Activated CD8-positive, alpha-beta memory T cell treated with anti-CD3 and anti-CD28 coated beads for 36 hours (primary cell): ENCODE measurements around the gene SYT9. TPM values are rescaled to one million over a fixed set of nuclear protein-coding genes. Genes with fewer than 3 reads are reported as not detected.
"Not testable (repeated sequence)": the region's sequence is repeated elsewhere in the genome, so short reads cannot be mapped to it uniquely, and the experiment has no call there.

Experiments used
- CTCF ChIA-PET: fragments of 350-600 bp; sonication (Branson Sonifier 250); formaldehyde crosslinking; loops from one replicate; lab custom pipeline; 2021; ENCODE audit warnings: antibody characterized with exemption; lab: Charles Lee
- POLR2A ChIA-PET: fragments of 350-600 bp; sonication (Branson Sonifier 250); formaldehyde crosslinking; loops from one replicate; lab custom pipeline; 2021; ENCODE audit warnings: antibody characterized with exemption; lab: Charles Lee
- total RNA-seq, 2 experiments: library from RNA; stranded (reverse); gene quantifications; one replicate each; pipeline ENCODE4 v1.2.3, GENCODE V29; 2021

Gene SYT9
- total RNA-seq, 2 experiments from 2014 or later: not detected

DNA sequence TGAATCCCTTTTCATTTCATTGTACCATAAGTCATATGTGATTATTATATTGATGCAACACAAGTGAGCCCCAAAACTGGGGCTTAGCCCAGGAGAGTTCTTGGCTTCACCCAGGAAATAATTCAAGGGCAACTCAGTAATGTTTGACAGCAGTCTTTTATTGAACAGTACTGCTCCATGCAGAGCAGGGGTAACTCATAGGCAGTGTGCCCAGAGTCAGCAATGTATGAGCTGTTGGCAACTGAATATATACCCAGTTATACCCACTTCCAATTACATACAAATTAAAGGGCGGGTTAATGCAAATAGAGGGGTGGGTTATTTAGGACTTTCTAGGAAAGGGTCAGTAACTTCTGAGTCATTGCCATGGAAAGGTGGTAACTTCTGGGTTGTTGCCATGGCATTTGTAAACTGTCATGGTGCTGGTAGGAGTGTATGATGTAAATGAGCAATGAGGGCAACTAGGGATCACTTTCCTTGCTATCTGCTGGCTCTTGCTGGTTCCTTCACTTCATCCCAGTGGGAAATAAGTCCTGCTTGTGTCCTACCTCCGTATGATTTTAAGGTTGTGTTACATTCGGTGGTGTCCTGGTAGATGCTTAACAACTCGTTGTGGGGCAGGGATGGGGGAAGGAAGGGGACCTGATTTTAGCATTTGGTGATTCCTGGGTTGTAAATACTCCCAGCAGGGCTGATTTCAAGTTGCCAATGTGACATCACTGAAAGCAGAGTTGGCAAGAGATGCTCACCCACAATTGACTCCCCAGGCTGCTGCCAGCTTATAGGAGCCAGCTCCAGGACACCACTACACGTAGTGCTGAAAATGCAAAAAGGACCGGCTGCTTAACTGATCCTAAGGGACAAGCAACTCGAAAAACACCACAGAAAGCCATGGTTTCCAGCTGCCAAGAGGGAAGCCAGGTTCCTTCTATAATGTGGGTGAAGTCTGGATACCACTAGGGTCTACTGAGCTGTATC is 70.1 kb downstream of the SYT9 start:
- POLR2A ChIA-PET: no interaction called here

DNA sequence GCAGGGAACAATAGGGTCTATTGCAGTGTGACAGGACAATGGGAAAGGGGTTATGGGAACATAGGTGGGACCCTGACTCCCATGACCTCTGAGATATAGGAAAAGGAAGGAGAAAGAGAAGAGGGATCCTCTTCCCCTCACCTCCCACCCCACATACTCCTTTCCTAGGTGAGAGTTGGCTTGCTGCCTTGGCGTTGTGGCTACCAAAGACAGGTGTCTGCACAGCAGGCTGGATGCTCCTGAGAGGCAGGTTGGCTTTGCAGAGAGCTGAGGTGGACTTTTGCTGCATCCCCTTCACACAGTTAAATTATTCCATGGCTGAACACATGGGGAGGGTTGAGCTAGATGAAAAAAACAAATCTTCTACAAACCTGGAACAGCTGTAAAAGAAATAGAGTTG is 80.7 kb downstream of the SYT9 start:
- ChIA-PET CTCF (no interaction called here), POLR2A (no interaction called here)

More for the DNA sequence above, 70.1 kb downstream of the SYT9 start:
- CTCF ChIA-PET: no interaction called here

DNA sequence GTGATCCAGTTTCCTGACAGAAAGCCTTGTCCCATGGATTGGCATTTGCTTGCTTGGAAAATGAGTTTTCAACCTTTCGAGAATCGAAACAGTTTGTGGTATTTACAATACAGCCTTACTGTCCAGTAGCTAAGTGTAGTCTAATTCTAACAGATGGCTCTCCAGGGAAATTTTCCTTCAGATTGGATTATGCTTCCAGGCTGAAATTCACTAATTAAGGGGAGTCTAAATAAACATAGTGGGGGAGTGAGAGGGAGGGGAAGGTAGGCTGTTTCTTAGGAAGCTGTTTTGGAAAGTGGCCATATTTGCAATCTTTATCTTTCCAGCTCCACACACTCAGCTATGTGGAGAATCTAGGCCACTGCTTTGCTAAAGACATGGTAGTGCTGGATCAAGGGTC is 81.3 kb downstream of the SYT9 start:
- POLR2A ChIA-PET: no interaction called here

DNA sequence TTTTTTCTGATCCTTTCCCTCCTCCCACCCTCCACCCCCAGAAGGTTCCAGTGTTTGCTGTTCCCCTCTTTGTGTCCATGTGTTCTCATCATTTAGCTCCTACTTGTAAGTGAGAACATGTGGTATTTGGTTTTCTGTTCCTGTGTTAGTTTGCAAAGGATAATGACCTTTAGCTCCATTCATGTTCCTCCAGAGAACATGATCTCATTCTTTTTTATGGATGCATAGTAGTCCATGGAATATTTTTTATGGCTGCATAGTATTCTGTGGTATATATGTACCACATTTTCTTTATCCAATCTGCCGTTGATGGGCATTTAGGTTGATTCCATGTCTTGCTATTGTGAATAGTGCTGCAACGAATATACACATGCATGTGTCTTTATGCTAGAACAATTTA is 83.7 kb downstream of the SYT9 start:
- CTCF ChIA-PET, POLR2A ChIA-PET: not testable (repeated sequence)

More for the DNA sequence above, 81.3 kb downstream of the SYT9 start:
- CTCF ChIA-PET: no interaction called here

- ChIA-PET POLR2A (no interaction called here), CTCF (no interaction called here)
These were observed 89.8 kb downstream of the SYT9 start for GRCh38 chr11:7341551-7341950.

DNA sequence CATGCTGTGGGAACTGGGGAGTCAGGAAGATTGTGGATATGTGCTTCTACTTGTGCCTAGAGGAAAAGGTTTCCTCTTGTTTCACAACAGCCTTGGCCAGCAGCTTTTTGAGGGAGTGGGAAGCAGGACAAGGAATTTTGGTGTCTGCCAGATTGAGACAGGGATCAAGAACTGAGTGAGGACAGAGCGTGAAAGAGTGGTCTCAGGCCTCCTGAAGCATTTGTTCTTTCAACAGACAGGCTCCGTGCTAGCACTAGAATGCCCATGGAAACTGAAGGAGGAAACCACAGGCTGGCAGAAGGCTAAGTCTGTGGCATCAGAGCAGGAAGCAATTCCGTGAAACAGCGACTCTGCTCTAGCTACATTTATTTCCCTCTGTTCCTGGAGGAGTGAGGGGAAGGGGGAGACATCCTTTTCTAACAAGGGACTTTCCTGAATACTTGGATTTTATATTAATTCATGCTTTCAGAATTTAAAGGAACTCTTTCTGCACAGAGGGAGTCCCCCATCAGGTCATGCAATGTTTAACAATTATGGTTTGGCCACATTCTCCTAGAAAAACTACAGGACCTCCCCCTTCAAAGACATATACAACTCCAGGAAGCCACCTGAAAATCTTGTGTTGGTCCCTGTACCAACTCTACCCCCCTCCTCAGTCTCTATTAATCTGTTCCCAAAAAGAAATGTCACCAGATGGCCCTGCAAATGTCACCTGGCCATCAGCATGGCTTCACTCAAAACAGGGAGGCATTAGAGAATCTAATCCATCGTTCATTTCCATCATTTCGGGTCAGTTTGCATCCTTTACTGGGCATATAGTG is 96.1 kb downstream of the SYT9 start:
- ChIA-PET CTCF (no interaction called here), POLR2A (interaction anchor here (0.6 kb wide), 1 partner anchor 22 kb away, joined by 5 read pairs; no protein-coding TSS in a partner anchor)

DNA sequence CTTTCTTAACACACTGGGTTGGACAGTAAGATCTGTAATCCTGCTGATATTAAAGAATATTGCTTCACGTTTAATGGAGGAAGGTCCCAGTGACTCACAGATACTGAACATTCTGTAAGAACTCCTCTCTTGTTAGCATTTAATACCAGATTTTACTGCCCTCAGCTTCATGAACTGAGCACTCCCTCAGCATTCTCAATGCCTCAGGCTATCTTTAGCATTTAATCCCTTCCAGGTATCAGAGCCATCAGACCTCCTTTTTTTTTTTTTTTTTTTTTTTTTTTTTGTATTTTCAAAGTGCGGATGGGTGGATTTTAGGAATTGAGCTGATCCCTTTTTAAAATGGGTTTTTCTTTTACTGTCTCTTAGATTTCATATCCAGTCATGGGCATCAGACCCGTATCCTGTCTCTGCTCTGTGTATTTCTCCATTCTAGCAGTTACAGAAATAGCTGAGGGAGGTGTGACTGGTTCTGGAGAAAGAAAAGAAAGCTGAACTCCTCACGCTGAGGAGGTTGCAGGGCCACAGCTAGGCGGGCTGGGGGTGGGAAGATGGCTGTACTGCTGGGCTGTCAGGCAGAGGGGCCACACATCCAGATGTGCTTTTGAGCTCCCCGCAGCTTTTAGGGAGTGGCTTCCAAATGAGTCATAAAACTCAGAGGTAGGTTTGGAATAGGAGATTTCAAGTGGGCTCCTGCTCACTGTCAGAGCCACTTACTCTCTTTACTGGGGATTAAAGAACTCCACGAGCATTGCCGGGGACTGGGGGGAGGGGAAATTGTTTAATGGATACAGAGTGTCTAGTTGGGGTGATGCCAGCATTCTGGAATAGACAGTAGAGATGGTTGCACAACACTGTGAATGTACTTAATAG is 97.0 kb downstream of the SYT9 start:
- POLR2A ChIA-PET: interaction anchor here (0.6 kb wide), 1 partner anchor 21 kb away, joined by 5 read pairs; no protein-coding TSS in a partner anchor
- CTCF ChIA-PET: no interaction called here

DNA sequence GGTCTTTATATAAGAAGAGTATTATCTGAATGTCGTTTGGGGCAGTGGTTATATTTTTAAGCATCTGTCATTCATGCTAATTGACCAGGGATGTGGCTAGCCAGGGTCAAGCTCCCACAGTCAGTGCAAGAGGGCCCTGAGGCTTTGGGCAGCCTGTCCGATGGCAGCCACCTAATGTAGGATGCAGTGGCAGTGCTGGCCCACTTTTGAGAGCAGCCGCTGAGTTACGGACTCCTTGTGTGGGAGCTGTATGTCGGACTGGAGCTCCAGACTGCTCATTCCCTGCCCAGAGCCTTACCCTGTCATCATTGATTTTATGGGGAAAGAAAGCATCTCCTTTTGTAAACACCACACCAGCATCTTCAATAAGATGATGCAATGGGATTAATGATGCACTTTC is 99.5 kb downstream of the SYT9 start:
- ChIA-PET POLR2A (no interaction called here), CTCF (no interaction called here)

DNA sequence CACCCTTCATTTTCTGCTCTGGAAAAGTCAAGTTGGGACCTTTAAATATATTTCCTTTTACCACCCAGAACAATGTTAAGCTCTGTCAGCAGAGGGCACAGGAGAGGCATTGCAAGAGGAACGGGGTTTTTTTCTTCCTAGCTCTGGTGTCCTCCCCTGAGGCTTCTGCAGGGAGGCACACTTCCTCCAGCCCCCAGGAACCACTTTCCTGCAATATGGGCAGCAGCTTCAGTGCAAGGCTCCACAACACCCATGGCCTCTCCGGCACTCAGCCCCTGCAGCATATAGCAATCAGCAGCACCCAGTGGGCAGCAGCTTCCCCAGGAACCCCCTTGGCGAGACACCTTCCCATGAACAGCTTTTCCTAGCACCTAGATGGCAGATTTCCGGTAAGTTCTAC is 101.4 kb downstream of the SYT9 start:
- ChIA-PET POLR2A (no interaction called here), CTCF (interaction anchor here (0.7 to 1.1 kb wide), 2 partner anchors 89 to 90 kb away, joined by 3 read pairs; no protein-coding TSS in a partner anchor)

GRCh38 chr11:7364660-7365059 is 113.0 kb downstream of the SYT9 start:
- POLR2A ChIA-PET: no interaction called here
- CTCF ChIA-PET: no interaction called here

- ChIA-PET CTCF (no interaction called here), POLR2A (no interaction called here)
These were observed 116.1 kb downstream of the SYT9 start for GRCh38 chr11:7367803-7368202.

GRCh38 chr11:7376386-7376785 is 124.7 kb downstream of the SYT9 start:
- CTCF ChIA-PET: no interaction called here
- POLR2A ChIA-PET: no interaction called here

- CTCF ChIA-PET: no interaction called here
- POLR2A ChIA-PET: no interaction called here
These were observed 130.2 kb downstream of the SYT9 start for GRCh38 chr11:7381937-7382336.

GRCh38 chr11:7383406-7383805 is 131.7 kb downstream of the SYT9 start:
- CTCF ChIA-PET: no interaction called here
- POLR2A ChIA-PET: no interaction called here

DNA sequence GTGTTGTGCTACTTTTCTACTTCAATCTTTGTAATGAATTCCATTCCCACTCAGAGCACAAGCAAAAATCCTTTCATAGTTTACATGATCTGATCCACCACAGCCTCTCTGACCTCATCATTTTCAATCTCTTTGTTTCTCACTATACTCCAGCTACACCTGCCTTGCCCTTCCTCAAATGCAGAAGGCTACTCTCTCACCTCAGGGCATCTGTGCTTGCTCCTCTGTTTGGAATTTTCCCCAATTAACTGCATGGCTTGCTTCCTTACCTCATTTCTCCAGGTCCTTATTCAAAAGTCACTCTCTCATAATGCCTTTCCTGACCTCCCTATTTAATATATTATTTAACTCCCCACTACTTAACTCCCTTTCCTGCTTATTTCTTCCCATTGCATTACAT is 133.0 kb downstream of the SYT9 start:
- ChIA-PET CTCF (no interaction called here), POLR2A (no interaction called here)

GRCh38 chr11:7385532-7385931 is 133.8 kb downstream of the SYT9 start:
- POLR2A ChIA-PET: no interaction called here

GRCh38 chr11:7413961-7414915 is 162.5 kb downstream of the SYT9 start:
- ChIA-PET POLR2A (no interaction called here), CTCF (no interaction called here)

More at GRCh38 chr11:7385532-7385931, 133.8 kb downstream of the SYT9 start:
- CTCF ChIA-PET: no interaction called here
